ENCODE measurements around the gene SH3RF1. TPM values are rescaled to one million over a fixed set of nuclear protein-coding genes. Genes with fewer than 3 reads are reported as not detected.
"Not testable (repeated sequence)": the region's sequence is repeated elsewhere in the genome, so short reads cannot be mapped to it uniquely, and the experiment has no call there.

SH3RF1 gene
- total RNA-seq, 1 experiment from 2014 or later: 4.2 TPM

- no peaks in the 10 kb centered on the region for H3K27me3 ChIP-seq
- H3K4me3 ChIP-seq: no peak overlapping the region
- no peaks in the 10 kb centered on the region; the same call in 1 of the 2 replicates for H3K36me3 ChIP-seq
- no peak for DNase-seq
- H3K9me3 ChIP-seq: no peaks in the 10 kb centered on the region
Measured at GRCh38 chr4:169221662-169222061, 49.1 kb downstream of the SH3RF1 start.

GRCh38 chr4:169220854-169221411 lies 49.8 kb downstream of the SH3RF1 start:
- DNase-seq: no peak
- no peaks in the 10 kb centered on the region for H3K27me3 ChIP-seq
- H3K4me3 ChIP-seq: peak overlapping the region; percentile 28
- H3K9me3 ChIP-seq: no peaks in the 10 kb centered on the region
- no peaks in the 10 kb centered on the region; the same call in 1 of the 2 replicates for H3K36me3 ChIP-seq

GRCh38 chr4:169220447-169220846 lies 50.3 kb downstream of the SH3RF1 start:
- Histone ChIP-seq H3K9me3 (no peaks in the 10 kb centered on the region), H3K27me3 (no peaks in the 10 kb centered on the region), H3K4me3 (peak overlapping the region; percentile 28), H3K36me3 (peaks cover 3% of the 10 kb centered on the region)
- DNase-seq: no peak

GRCh38 chr4:169219440-169219839 lies 51.3 kb downstream of the SH3RF1 start:
- Histone ChIP-seq H3K4me3 (no peak overlapping the region), H3K36me3 (peaks cover 13% of the 10 kb centered on the region), H3K27me3 (no peaks in the 10 kb centered on the region), H3K9me3 (peaks cover 7% of the 10 kb centered on the region; the same call in 1 of the 2 replicates)
- DNase-seq: peak; percentile 13

- H3K36me3 ChIP-seq: peaks cover 26% of the 10 kb centered on the region
- no peak for DNase-seq
Measured at GRCh38 chr4:169215656-169216055, 55.1 kb downstream of the SH3RF1 start.

GRCh38 chr4:169212981-169213380 lies 57.8 kb downstream of the SH3RF1 start:
- peaks cover 10% of the 10 kb centered on the region; the same call in 1 of the 2 replicates for H3K9me3 ChIP-seq
- DNase-seq: no peak
- peaks cover 26% of the 10 kb centered on the region for H3K36me3 ChIP-seq
- H3K27me3 ChIP-seq: no peaks in the 10 kb centered on the region
- H3K4me3 ChIP-seq: no peak overlapping the region

More at GRCh38 chr4:169215656-169216055, 55.1 kb downstream of the SH3RF1 start:
- H3K4me3 ChIP-seq: no peak overlapping the region
- H3K27me3 ChIP-seq: no peaks in the 10 kb centered on the region
- H3K9me3 ChIP-seq: peaks cover 10% of the 10 kb centered on the region; the same call in 1 of the 2 replicates

GRCh38 chr4:169210504-169211118 lies 60.1 kb downstream of the SH3RF1 start:
- DNase-seq: no peak
- no peak overlapping the region for H3K4me3 ChIP-seq
- H3K27me3 ChIP-seq: no peaks in the 10 kb centered on the region
- H3K9me3 ChIP-seq: peaks cover 10% of the 10 kb centered on the region; the same call in 1 of the 2 replicates
- H3K36me3 ChIP-seq: peaks cover 23% of the 10 kb centered on the region

- Histone ChIP-seq H3K9me3 (peaks cover 3% of the 10 kb centered on the region; the same call in 1 of the 2 replicates), H3K36me3 (peaks cover 13% of the 10 kb centered on the region), H3K27me3 (no peaks in the 10 kb centered on the region), H3K4me3 (no peak overlapping the region)
- no peak for DNase-seq
Measured at GRCh38 chr4:169209388-169209883, 61.3 kb downstream of the SH3RF1 start.

- no peak overlapping the region for H3K4me3 ChIP-seq
- no peaks in the 10 kb centered on the region for H3K27me3 ChIP-seq
- H3K9me3 ChIP-seq: no peaks in the 10 kb centered on the region
- peaks cover 6% of the 10 kb centered on the region for H3K36me3 ChIP-seq
- DNase-seq: peak; percentile 28
Measured at GRCh38 chr4:169208516-169208915, 62.2 kb downstream of the SH3RF1 start.

- Histone ChIP-seq H3K36me3 (peaks cover 1% of the 10 kb centered on the region), H3K27me3 (no peaks in the 10 kb centered on the region), H3K4me3 (no peak overlapping the region), H3K9me3 (no peaks in the 10 kb centered on the region)
- no peak for DNase-seq
Measured at GRCh38 chr4:169208090-169208455, 62.7 kb downstream of the SH3RF1 start.

- H3K9me3 ChIP-seq: no peaks in the 10 kb centered on the region
- H3K27me3 ChIP-seq: no peaks in the 10 kb centered on the region
- H3K36me3 ChIP-seq: no peaks in the 10 kb centered on the region; the same call in 1 of the 2 replicates
- no peak overlapping the region for H3K4me3 ChIP-seq
- no peak for DNase-seq
Measured at GRCh38 chr4:169207436-169208089, 63.2 kb downstream of the SH3RF1 start.

- Histone ChIP-seq H3K27me3 (no peaks in the 10 kb centered on the region), H3K9me3 (no peaks in the 10 kb centered on the region), H3K4me3 (no peak overlapping the region), H3K36me3 (no peaks in the 10 kb centered on the region; the same call in 1 of the 2 replicates)
- no peak for DNase-seq
Measured at GRCh38 chr4:169205744-169206080, 65.0 kb downstream of the SH3RF1 start.

- Histone ChIP-seq H3K36me3 (no peaks in the 10 kb centered on the region; the same call in 1 of the 2 replicates), H3K27me3 (no peaks in the 10 kb centered on the region), H3K4me3 (no peak overlapping the region), H3K9me3 (no peaks in the 10 kb centered on the region)
- DNase-seq: no peak
Measured at GRCh38 chr4:169205075-169205743, 65.5 kb downstream of the SH3RF1 start.

- Histone ChIP-seq H3K36me3 (no peaks in the 10 kb centered on the region; the same call in 1 of the 2 replicates), H3K4me3 (no peak overlapping the region), H3K9me3 (no peaks in the 10 kb centered on the region), H3K27me3 (no peaks in the 10 kb centered on the region)
- no peak for DNase-seq
Measured at GRCh38 chr4:169203891-169204290, 66.9 kb downstream of the SH3RF1 start.

GRCh38 chr4:169203278-169203677 lies 67.5 kb downstream of the SH3RF1 start:
- not testable (repeated sequence) for H3K4me3 ChIP-seq, DNase-seq, H3K36me3 ChIP-seq, H3K9me3 ChIP-seq, H3K27me3 ChIP-seq

GRCh38 chr4:169202878-169203277 lies 67.9 kb downstream of the SH3RF1 start:
- no peak for DNase-seq

GRCh38 chr4:169202145-169202699 lies 68.5 kb downstream of the SH3RF1 start:
- Histone ChIP-seq H3K9me3 (no peaks in the 10 kb centered on the region), H3K36me3 (no peaks in the 10 kb centered on the region), H3K4me3 (no peak overlapping the region), H3K27me3 (no peaks in the 10 kb centered on the region)
- DNase-seq: no peak

More at GRCh38 chr4:169202878-169203277, 67.9 kb downstream of the SH3RF1 start:
- no peak overlapping the region for H3K4me3 ChIP-seq
- H3K9me3 ChIP-seq: no peaks in the 10 kb centered on the region
- no peaks in the 10 kb centered on the region for H3K36me3 ChIP-seq
- H3K27me3 ChIP-seq: no peaks in the 10 kb centered on the region
